NCI-H748 (cell line): ENCODE data around the gene AGPAT4.
A peak's percentile ranks its signal among the peaks of the same experiment; 100 is the strongest.
"Not testable (repeated sequence)": the region's sequence is repeated elsewhere in the genome, so short reads cannot be mapped to it uniquely, and the experiment has no call there.

ENCODE experiments used
- DNase-seq: peaks from one replicate; lab custom pipeline; 2025; ENCODE audit not compliant: unreplicated experiment; lab: John Stamatoyannopoulos, UW

AGPAT4 gene

GRCh38 chr6:161273752-161274487 lies at the start of gene AGPAT4:
Gene AGPAT4, minus strand, starts transcription at chr6:161274061. Its CDS starts 41,848 bp downstream, at chr6:161232213.
- peak; percentile 97 for DNase-seq

- no peak for DNase-seq
Measured at GRCh38 chr6:161319231-161319630, 45.4 kb upstream of the AGPAT4 start.

GRCh38 chr6:161318456-161318855 lies 44.6 kb upstream of the AGPAT4 start:
- peak; percentile 39 for DNase-seq

- no peak for DNase-seq
Measured at GRCh38 chr6:161316531-161316930, 42.7 kb upstream of the AGPAT4 start.

- DNase-seq, result not testable (repeated sequence)
Measured at GRCh38 chr6:161315246-161315917, 41.5 kb upstream of the AGPAT4 start.

GRCh38 chr6:161314541-161315245 lies 40.8 kb upstream of the AGPAT4 start:
- DNase-seq, result not testable (repeated sequence)

GRCh38 chr6:161313940-161314509 lies 40.2 kb upstream of the AGPAT4 start:
- no peak for DNase-seq

DNA sequence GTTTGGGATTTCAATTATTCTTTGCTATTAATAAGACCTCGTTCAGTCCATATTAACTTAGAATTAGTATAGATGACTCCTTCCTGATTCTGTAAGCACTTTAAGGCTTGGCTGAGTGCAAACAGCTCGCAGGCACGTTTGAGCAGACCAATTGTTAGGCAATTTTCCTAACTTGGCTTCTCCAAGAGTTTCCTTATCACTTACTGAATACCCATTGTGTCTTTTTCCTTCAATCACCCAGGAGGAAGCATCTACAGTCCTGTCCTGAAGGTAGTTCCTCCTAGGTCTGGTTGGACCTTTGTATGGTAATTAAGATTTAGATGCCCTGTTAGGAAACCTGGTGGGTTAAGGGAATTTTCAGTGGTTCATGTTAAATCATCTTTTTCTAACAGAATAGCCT lies 39.6 kb upstream of the AGPAT4 start:
- DNase-seq, result not testable (repeated sequence)

DNA sequence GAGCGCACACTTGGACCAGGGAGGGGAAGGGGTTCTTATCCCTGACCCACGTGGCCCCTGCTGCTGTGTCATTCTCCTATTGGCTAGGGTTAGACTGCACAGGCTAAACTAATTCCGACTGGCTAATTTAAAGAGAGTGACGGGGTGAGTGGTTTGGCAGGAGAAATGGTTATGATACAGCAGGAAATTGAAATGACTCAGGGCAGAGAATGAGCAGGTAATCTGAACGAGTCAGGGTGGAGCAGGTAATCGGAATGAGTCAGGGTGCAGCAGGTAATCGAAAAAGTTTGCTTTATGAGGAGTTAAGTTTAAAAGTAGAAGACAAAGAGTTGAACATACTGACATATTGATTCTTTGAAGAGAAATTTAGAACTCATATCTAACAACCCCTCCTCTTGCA lies 35.9 kb upstream of the AGPAT4 start:
- DNase-seq, result not testable (repeated sequence)

- DNase-seq, result no peak
Measured at GRCh38 chr6:161308075-161308655, 34.3 kb upstream of the AGPAT4 start.

GRCh38 chr6:161305860-161306259 lies 32.0 kb upstream of the AGPAT4 start:
- DNase-seq, result no peak

GRCh38 chr6:161303628-161304340 lies 29.9 kb upstream of the AGPAT4 start:
- DNase-seq, result no peak

DNA sequence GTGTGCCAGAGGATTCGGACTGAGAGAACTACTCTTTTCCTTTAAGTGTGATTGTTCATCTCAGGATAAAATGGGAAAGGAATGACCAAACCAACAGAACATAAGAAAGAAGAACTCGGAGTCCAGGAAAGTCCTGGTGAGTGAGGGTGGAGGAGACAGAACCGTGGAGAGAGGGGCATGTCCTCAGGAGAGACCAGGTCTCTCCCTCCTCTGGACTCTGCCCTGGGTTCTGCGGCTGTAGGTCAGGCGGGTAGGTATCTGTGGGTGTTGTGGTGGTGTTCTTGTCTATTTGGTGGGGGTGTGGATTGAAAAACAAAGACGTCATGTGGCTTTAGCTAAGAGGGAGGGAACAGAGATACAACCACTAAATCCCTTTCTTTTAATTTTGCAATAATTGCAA lies 29.1 kb upstream of the AGPAT4 start:
- DNase-seq, result no peak

GRCh38 chr6:161301338-161301737 lies 27.5 kb upstream of the AGPAT4 start:
- no peak for DNase-seq

DNA sequence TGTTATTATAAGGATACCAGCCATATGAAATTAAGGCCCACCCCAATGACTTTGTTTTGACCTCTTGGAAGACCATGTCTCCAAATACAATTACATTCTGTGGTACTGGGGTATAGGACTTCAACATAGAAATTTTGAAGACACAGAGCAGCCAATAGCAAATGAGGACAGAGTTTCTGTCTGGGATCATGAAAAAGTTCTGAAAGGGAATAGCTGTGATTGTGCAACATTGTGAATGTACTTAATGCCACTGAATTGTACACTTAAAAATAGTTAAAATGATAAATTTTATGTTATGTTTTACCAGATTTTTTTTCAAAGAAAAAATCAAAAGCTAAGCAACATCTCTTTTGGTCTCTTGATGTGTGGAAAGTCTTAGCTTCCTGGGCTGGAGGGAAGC lies 27.0 kb upstream of the AGPAT4 start:
- DNase-seq, result no peak

DNA sequence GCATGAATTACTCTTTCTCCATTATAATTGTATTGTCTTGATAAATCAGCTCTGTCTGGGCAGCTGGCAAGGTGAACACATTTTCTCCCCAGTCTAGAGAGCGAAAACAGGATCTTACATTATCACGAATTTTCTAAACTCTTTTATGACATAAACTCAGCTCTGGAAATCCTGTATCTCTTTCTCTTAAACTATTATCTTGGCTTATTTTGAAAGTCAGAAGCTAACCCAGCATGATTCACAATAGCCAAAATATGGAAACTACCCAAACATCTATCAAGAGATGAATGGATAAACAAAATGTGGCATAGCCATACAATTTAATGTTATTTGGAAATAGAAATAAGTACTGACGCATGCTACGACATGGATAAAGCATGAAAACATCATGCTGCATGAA lies 25.9 kb upstream of the AGPAT4 start:
- DNase-seq, result no peak

- DNase-seq, result no peak
Measured at GRCh38 chr6:161295784-161296183, 21.9 kb upstream of the AGPAT4 start.

GRCh38 chr6:161292650-161293281 lies 18.9 kb upstream of the AGPAT4 start:
- DNase-seq, result no peak

- no peak for DNase-seq
Measured at GRCh38 chr6:161292145-161292544, 18.3 kb upstream of the AGPAT4 start.

DNA sequence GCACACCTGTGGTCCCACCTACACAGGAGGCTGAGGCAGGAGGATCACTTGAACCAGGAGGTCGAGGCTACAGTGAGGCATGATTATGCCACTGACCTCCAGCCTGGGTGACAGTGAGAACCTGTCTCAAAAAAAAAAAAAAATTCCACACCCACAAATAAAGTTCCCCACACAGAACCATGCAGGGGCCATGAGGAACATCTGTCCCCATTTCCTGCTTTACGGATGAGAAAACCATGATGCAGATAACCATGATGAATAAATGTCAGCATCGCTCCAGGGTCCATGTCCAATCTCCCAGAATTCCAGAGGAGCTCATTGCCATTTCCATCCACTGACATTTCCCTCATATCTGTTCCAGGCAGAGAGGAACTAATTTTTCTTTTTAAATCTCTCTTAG lies 16.9 kb upstream of the AGPAT4 start:
- no peak for DNase-seq
